Measurements from ENCODE around the gene SURF4. TPM values are rescaled to one million over a fixed set of nuclear protein-coding genes. Genes with fewer than 3 reads are reported as not detected.
"Not testable (repeated sequence)": the region's sequence is repeated elsewhere in the genome, so short reads cannot be mapped to it uniquely, and the experiment has no call there.

The SURF4 gene
- polyA plus RNA-seq, 3 donors, result 61.4 to 175 (median 157) TPM

DNA sequence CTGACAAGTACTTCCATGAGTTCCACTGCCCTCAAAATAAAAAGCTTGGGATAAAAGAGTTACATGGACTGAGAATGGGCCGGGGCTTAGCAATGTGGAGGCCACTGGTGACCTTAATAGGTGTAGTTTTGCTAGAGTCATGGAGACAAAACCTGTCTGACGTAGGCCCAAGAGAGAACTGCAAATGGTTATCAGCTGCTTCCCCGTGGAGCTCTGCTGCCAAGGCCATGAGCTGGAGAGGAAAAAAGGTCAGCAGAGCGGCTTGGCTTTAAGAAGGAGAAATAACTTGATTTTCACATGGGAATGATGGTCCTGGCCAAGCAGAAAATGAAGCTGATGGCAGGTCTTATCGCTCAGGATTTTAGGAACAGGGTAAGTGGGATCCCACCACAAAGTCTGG is 36.2 kb downstream of the SURF4 start:
- TF ChIP-seq, protein P1, sequence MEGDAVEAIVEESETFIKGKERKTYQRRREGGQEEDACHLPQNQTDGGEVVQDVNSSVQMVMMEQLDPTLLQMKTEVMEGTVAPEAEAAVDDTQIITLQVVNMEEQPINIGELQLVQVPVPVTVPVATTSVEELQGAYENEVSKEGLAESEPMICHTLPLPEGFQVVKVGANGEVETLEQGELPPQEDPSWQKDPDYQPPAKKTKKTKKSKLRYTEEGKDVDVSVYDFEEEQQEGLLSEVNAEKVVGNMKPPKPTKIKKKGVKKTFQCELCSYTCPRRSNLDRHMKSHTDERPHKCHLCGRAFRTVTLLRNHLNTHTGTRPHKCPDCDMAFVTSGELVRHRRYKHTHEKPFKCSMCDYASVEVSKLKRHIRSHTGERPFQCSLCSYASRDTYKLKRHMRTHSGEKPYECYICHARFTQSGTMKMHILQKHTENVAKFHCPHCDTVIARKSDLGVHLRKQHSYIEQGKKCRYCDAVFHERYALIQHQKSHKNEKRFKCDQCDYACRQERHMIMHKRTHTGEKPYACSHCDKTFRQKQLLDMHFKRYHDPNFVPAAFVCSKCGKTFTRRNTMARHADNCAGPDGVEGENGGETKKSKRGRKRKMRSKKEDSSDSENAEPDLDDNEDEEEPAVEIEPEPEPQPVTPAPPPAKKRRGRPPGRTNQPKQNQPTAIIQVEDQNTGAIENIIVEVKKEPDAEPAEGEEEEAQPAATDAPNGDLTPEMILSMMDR (IDR thresholded peaks at IDR 0.05), result no peak
- Histone ChIP-seq H3K79me2 (ENCODE audit: insufficient read depth, low read length) (peaks cover 25% of the 10 kb centered on the region), H4K20me1 (ENCODE audit: insufficient read depth, low read length) (peaks cover 16% of the 10 kb centered on the region), H3K36me3 (replicated peaks in 1 of 2; ENCODE audit: control insufficient read depth in 1 of 2, insufficient read depth in 2 of 2, low read length in 2 of 2) (peaks cover 20 to 25% of the 10 kb centered on the region in 2 donors), H3K9me3 (replicated peaks in 1 of 2; ENCODE audit: control insufficient read depth in 1 of 2, insufficient read depth in 1 of 2, low read length in 2 of 2) (no peaks in the 10 kb centered on the region), H3K4me1 (ENCODE audit: control insufficient read depth in 1 of 2, insufficient read depth in 2 of 2, low read length in 2 of 2) (peaks cover 60 to 72% of the 10 kb centered on the region in 2 donors), H3K27me3 (ENCODE audit: control insufficient read depth in 2 of 2, insufficient read depth in 2 of 2, low read length in 2 of 2) (no peaks in the 10 kb centered on the region), H2AFZ (ENCODE audit: insufficient read depth, low read depth, low read length, poor library complexity, severe bottlenecking) (no peak overlapping the region), H3K4me2 (replicated peaks; ENCODE audit: extremely low read depth, low read length, poor library complexity, severe bottlenecking) (peak overlapping the region; percentile 83), H3K4me3 (replicated peaks in 1 of 3; ENCODE audit: low read depth in 2 of 3, low read length in 3 of 3) (peak overlapping the region in 1 of 3 experiments; percentile 74), H3K27ac (ENCODE audit: low read depth in 1 of 2, low read length in 2 of 2) (peak overlapping the region; percentile 74 to 83), H3K9ac (ENCODE audit: insufficient read depth, low read length, poor library complexity, severe bottlenecking) (peak overlapping the region; percentile 54)
- Mint-ChIP-seq H3K27me3 (ENCODE audit: low read depth in 3 of 3) (no peaks in the 10 kb centered on the region), H3K4me1 (peaks cover 62% of the 10 kb centered on the region), H3K9me3 (no peaks in the 10 kb centered on the region), H3K36me3 (peaks cover 37 to 69% of the 10 kb centered on the region in 2 donors), H3K4me3 (peak overlapping the region; percentile 31 to 88), H3K27ac (peak overlapping the region; percentile 87 to 93 (median 92))
- no peak for DNase-seq
- intact Hi-C loops (cut with micrococcal nuclease), result loop anchor here (5.0 to 10.0 kb wide), 5 partner anchors 78 to 688 kb away; partner anchors contain the start of genes BRD3OS (in 1 of the 2), GTF3C5 (in 1 of the 2), REXO4 (in 1 of the 2) and TSC1 (in 1 of the 2)
- 70% methylated on average over 4 of the region's 5 CpGs for WGBS (ENCODE audit: insufficient coverage)

- intact Hi-C loops (cut with micrococcal nuclease), result loop anchor here (2.0 to 10.0 kb wide), 5 partner anchors 41 to 691 kb away; partner anchors contain the start of genes BRD3OS (in 1 of the 2), REXO4 (in 1 of the 2), STKLD1 (in 1 of the 2) and SURF4 (in 1 of the 2)
- no peaks in the 10 kb centered on the region for H3K9me3 ChIP-seq (replicated peaks in 1 of 2; ENCODE audit: control insufficient read depth in 1 of 2, insufficient read depth in 1 of 2, low read length in 2 of 2)
- H3K36me3 ChIP-seq (replicated peaks in 1 of 2; ENCODE audit: control insufficient read depth in 1 of 2, insufficient read depth in 2 of 2, low read length in 2 of 2), result peaks cover 32 to 36% of the 10 kb centered on the region in 2 donors
- Mint-ChIP-seq H3K27ac (peak within 1 kb of the TSS; percentile 87 to 95 (median 94)), H3K27me3 (ENCODE audit: low read depth in 3 of 3) (no peaks in the 10 kb centered on the region), H3K36me3 (peaks cover 52 to 76% of the 10 kb centered on the region in 2 donors), H3K9me3 (no peaks in the 10 kb centered on the region), H3K4me1 (peaks cover 59% of the 10 kb centered on the region), H3K4me3 (peak within 1 kb of the TSS; percentile 95 to 98)
- peaks cover 46 to 64% of the 10 kb centered on the region in 2 donors for H3K4me1 ChIP-seq (ENCODE audit: control insufficient read depth in 1 of 2, insufficient read depth in 2 of 2, low read length in 2 of 2)
- peak; percentile 80 to 87 (median 85) for DNase-seq
- H3K9ac ChIP-seq (ENCODE audit: insufficient read depth, low read length, poor library complexity, severe bottlenecking), result peak within 1 kb of the TSS; percentile 73
- peak within 1 kb of the TSS; percentile 64 to 90 for H3K27ac ChIP-seq (ENCODE audit: low read depth in 1 of 2, low read length in 2 of 2)
- no peaks in the 10 kb centered on the region for H3K27me3 ChIP-seq (ENCODE audit: control insufficient read depth in 2 of 2, insufficient read depth in 2 of 2, low read length in 2 of 2)
- peak within 1 kb of the TSS; percentile 93 for H3K4me2 ChIP-seq (replicated peaks; ENCODE audit: extremely low read depth, low read length, poor library complexity, severe bottlenecking)
- peak within 1 kb of the TSS; percentile 64 to 92 (median 89) for H3K4me3 ChIP-seq (replicated peaks in 1 of 3; ENCODE audit: low read depth in 2 of 3, low read length in 3 of 3)
- H4K20me1 ChIP-seq (ENCODE audit: insufficient read depth, low read length), result peaks cover 35% of the 10 kb centered on the region
- peaks cover 29% of the 10 kb centered on the region for H3K79me2 ChIP-seq (ENCODE audit: insufficient read depth, low read length)
- WGBS (ENCODE audit: insufficient coverage), result 4% methylated on average over 59 of the region's 70 CpGs
- peak within 1 kb of the TSS; percentile 89 for H2AFZ ChIP-seq (ENCODE audit: insufficient read depth, low read depth, low read length, poor library complexity, severe bottlenecking)
- TF ChIP-seq, protein P1 (IDR thresholded peaks at IDR 0.05), result no peak
Observed at GRCh38 chr9:133335924-133336811, 39.7 kb downstream of the SURF4 start, which contains the start of gene SURF6. SURF6 (minus strand) TSS chr9:133336188; CDS start chr9:133336132, 56 bp downstream.

- not testable (repeated sequence) for DNase-seq; H3K9me3 Mint-ChIP-seq; H3K27ac ChIP-seq (ENCODE audit: low read depth in 1 of 2, low read length in 2 of 2); H2AFZ ChIP-seq (ENCODE audit: insufficient read depth, low read depth, low read length, poor library complexity, severe bottlenecking); H3K9me3 ChIP-seq (replicated peaks in 1 of 2; ENCODE audit: control insufficient read depth in 1 of 2, insufficient read depth in 1 of 2, low read length in 2 of 2); H3K27me3 ChIP-seq (ENCODE audit: control insufficient read depth in 2 of 2, insufficient read depth in 2 of 2, low read length in 2 of 2); H3K27me3 Mint-ChIP-seq (ENCODE audit: low read depth in 3 of 3)
- Mint-ChIP-seq H3K36me3 (peaks cover 56 to 79% of the 10 kb centered on the region in 2 donors), H3K4me1 (peaks cover 46% of the 10 kb centered on the region), H3K4me3 (peak overlapping the region; percentile 95 to 98), H3K27ac (peak overlapping the region in 3 of 7 donors; percentile 33 to 95 (median 57))
- Histone ChIP-seq H3K36me3 (replicated peaks in 1 of 2; ENCODE audit: control insufficient read depth in 1 of 2, insufficient read depth in 2 of 2, low read length in 2 of 2) (peaks cover 37 to 49% of the 10 kb centered on the region in 2 donors), H3K4me2 (replicated peaks; ENCODE audit: extremely low read depth, low read length, poor library complexity, severe bottlenecking) (peak overlapping the region; percentile 93), H3K4me3 (replicated peaks in 1 of 3; ENCODE audit: low read depth in 2 of 3, low read length in 3 of 3) (peak overlapping the region in 1 of 3 experiments; percentile 92), H4K20me1 (ENCODE audit: insufficient read depth, low read length) (peaks cover 37% of the 10 kb centered on the region), H3K79me2 (ENCODE audit: insufficient read depth, low read length) (peaks cover 25% of the 10 kb centered on the region), H3K4me1 (ENCODE audit: control insufficient read depth in 1 of 2, insufficient read depth in 2 of 2, low read length in 2 of 2) (peaks cover 33 to 51% of the 10 kb centered on the region in 2 donors), H3K9ac (ENCODE audit: insufficient read depth, low read length, poor library complexity, severe bottlenecking) (peak overlapping the region; percentile 73)
- intact Hi-C loops (cut with micrococcal nuclease), result loop anchor here (5.0 to 10.0 kb wide), 4 partner anchors 82 to 692 kb away; partner anchors contain the start of genes BRD3OS (in 1 of the 2), REXO4 (in 1 of the 2) and TSC1 (in 1 of the 2)
- no CpG with 5 or more reads among the region's 11 CpGs for WGBS (ENCODE audit: insufficient coverage)
Observed at GRCh38 chr9:133334888-133335287, 41.0 kb downstream of the SURF4 start.

All from CD14-positive monocyte (primary cell).